Lower leg skin (tissue), 4 donors: Measurements from ENCODE around the gene TRDMT1. TPM values are rescaled to one million over a fixed set of nuclear protein-coding genes. Genes with fewer than 3 reads are reported as not detected.

ENCODE experiments used
- DNase-seq, 2 donors: peaks; one replicate each; pipeline ENCODE4 v3.0.0-alpha.2; 2019; ENCODE audit warnings: low spot score in 2 of 2
- H3K4me3 ChIP-seq: fragments of 200-600 bp; sonication (generic); 2 replicates; pipeline ENCODE4 v1.5.1; 2017; ENCODE audit warnings: mild to moderate bottlenecking, low read depth; ENCODE audit not compliant: poor library complexity, severe bottlenecking
- POLR2A ChIP-seq, 2 donors: fragments of 450-650 bp; IDR thresholded peaks; one replicate each; pipeline ENCODE4 v1.6.1; 2016 to 2017; ENCODE audit warnings: antibody characterized with exemption in 2 of 2, mild to moderate bottlenecking in 1 of 2, moderate library complexity in 1 of 2
- WGBS, 2 donors: methylation state at CpG; one replicate each; pipeline ENCODE4 v1.1.5; 2018; 5-methylcytosine and 5-hydroxymethylcytosine counted together
- intact Hi-C: fragments of 100-400 bp; cut with DNase I; formaldehyde crosslinking; loops from one replicate; pipeline ENCODE4 v1.15.0; 2023; ENCODE audit warnings: low total_unique reads
- total RNA-seq, 4 donors: library from RNA; depleted of rRNA; stranded (reverse); fragments of >200 nt; gene quantifications; one replicate each; pipeline ENCODE4 v1.1.0, GENCODE V29; 2016
- TF ChIP-seq, protein P1 (sequence below), 3 donors: fragments of 450-650 bp; IDR thresholded peaks; one replicate each; pipeline ENCODE4 v1.5.1; 2016; ENCODE audit warnings: antibody characterized with exemption in 3 of 3, mild to moderate bottlenecking in 3 of 3, moderate library complexity in 2 of 3

Gene TRDMT1
- total RNA-seq, 4 donors from 2014 or later = 3.9 to 4.5 (median 4.1) TPM

DNA sequence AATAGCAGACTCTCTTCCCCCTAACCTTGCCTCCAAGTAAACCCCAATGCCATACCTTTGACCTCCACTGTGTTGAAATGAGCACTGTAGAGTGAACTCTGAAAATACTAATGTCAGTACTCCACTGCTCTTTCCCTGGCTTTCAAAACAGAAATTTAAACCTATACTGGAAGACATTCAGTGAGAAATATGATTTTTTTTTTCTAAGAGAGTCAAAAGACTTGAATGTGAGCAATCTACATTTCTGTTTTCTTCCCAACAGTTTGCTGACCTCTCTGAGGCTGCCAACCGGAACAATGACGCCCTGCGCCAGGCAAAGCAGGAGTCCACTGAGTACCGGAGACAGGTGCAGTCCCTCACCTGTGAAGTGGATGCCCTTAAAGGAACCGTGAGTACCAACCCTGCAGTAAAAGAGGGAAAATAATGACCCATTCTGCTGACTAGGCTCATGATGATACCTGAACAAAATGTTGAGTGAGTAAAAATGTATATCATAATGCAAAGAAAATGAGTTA, 33.0 kb upstream of the TRDMT1 start:
- DNase-seq = no peak
- no peak overlapping the region for H3K4me3 ChIP-seq
- WGBS, 2 donors = 67 to 71% methylated on average over 5 of the region's 5 CpGs
- TF ChIP-seq, protein P1, sequence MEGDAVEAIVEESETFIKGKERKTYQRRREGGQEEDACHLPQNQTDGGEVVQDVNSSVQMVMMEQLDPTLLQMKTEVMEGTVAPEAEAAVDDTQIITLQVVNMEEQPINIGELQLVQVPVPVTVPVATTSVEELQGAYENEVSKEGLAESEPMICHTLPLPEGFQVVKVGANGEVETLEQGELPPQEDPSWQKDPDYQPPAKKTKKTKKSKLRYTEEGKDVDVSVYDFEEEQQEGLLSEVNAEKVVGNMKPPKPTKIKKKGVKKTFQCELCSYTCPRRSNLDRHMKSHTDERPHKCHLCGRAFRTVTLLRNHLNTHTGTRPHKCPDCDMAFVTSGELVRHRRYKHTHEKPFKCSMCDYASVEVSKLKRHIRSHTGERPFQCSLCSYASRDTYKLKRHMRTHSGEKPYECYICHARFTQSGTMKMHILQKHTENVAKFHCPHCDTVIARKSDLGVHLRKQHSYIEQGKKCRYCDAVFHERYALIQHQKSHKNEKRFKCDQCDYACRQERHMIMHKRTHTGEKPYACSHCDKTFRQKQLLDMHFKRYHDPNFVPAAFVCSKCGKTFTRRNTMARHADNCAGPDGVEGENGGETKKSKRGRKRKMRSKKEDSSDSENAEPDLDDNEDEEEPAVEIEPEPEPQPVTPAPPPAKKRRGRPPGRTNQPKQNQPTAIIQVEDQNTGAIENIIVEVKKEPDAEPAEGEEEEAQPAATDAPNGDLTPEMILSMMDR (IDR thresholded peaks at IDR 0.05) = no peak
- TF ChIP-seq POLR2A (IDR thresholded peaks at IDR 0.05) = no peak
- intact Hi-C loops = no loop called here

DNA sequence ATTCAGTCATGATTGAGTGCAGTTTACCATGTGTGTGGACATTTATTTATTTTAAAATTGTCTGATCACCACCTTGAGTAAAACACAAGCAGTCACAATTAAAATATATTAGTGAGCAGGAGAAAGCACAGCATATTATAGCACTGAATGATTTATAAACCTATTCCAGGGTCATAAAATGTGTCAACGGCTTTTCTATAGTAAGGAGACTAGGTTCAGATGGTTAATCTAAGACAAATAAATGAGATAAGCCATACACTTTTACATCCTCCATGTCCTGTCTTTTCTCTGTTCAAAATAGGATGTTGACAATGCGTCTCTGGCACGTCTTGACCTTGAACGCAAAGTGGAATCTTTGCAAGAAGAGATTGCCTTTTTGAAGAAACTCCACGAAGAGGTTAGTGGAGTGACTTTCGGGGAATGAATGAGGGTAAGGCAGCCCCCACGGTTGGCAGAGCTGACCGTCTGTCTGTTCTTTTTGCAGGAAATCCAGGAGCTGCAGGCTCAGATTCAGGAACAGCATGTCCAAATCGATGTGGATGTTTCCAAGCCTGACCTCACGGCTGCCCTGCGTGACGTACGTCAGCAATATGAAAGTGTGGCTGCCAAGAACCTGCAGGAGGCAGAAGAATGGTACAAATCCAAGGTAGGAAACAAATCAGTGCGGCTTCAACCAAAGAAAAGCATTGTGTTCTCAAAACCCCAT, 32.0 kb upstream of the TRDMT1 start:
- H3K4me3 ChIP-seq = no peak overlapping the region
- intact Hi-C loops = no loop called here
- 50 to 57% methylated on average over 14 of the region's 14 CpGs for WGBS, 2 donors
- peak in 1 of 2 donors; percentile 26 for DNase-seq
- TF ChIP-seq, protein P1 (IDR thresholded peaks at IDR 0.05) = no peak
- no peak for TF ChIP-seq POLR2A (IDR thresholded peaks at IDR 0.05)

- no peak overlapping the region for H3K4me3 ChIP-seq
- no peak for DNase-seq
- intact Hi-C loops = no loop called here
- WGBS, 2 donors = 29 to 35% methylated on average over 3 of the region's 3 CpGs
- TF ChIP-seq, protein P1 (IDR thresholded peaks at IDR 0.05) = no peak
- TF ChIP-seq POLR2A (IDR thresholded peaks at IDR 0.05) = no peak
These were observed 30.9 kb upstream of the TRDMT1 start for GRCh38 chr10:17232276-17232960.

DNA sequence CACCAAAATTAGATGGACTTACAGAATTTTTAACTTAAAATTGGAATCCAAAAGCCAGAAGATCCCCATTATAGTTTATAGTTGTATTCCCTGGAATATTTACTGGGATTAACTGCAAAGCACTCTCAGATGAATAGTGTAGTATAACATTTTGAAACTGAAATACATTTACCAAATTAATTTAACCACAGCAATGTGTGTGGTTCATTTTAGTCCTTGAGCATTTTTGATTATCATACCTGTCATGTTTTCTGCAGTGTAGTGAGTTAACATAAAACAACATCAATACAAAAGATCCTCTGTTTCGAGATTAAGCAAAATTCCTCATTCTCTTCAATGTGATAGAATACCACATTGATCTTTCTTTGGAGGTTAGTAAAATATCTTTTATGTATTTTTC, 30.3 kb upstream of the TRDMT1 start:
- TF ChIP-seq POLR2A (IDR thresholded peaks at IDR 0.05) = no peak
- TF ChIP-seq, protein P1 (IDR thresholded peaks at IDR 0.05) = no peak
- no peak overlapping the region for H3K4me3 ChIP-seq
- DNase-seq = no peak
- intact Hi-C loops = no loop called here
- 38 to 49% methylated on average over 1 of the region's 1 CpG for WGBS, 2 donors

- peak overlapping the region; percentile 77 for H3K4me3 ChIP-seq
- intact Hi-C loops = no loop called here
- peak; percentile 82 to 97 for DNase-seq
- 1% methylated on average over 39 to 43 of the region's 43 CpGs for WGBS, 2 donors
- no peak for TF ChIP-seq POLR2A (IDR thresholded peaks at IDR 0.05)
- TF ChIP-seq, protein P1 (IDR thresholded peaks at IDR 0.05) = peak in 1 of 3 donors; percentile 4
These were observed 28.7 kb upstream of the TRDMT1 start for GRCh38 chr10:17229967-17230682.
